ENCODE measurements around the gene MYH14. TPM values are rescaled to one million over a fixed set of nuclear protein-coding genes. Genes with fewer than 3 reads are reported as not detected.
A peak's percentile ranks its signal among the peaks of the same experiment; 100 is the strongest.

Gene MYH14
- total and polyA plus RNA-seq, 2 of the 8 experiments (the other 6 are each of a cell fraction or from before 2014, with no cell fraction given): 17.3 to 28.6 TPM

- peaks cover 3 to 9% (median 6%) of the 10 kb centered on the region in 4 experiments; a peak in 6 of 7 replicates for H3K27me3 ChIP-seq (replicated peaks in 1 of 4; ENCODE audit: control insufficient read depth in 3 of 4, extremely low read depth in 1 of 4, insufficient read depth in 3 of 4, low read length in 3 of 4)
- H2BK12ac ChIP-seq (ENCODE audit: low read depth, low read length): peak overlapping the region; percentile 99
- no peaks in the 10 kb centered on the region; the same call in 1 of the 2 replicates for H3K79me1 ChIP-seq (ENCODE audit: low read depth, low read length)
- ChIA-PET CTCF (ENCODE audit: partially characterized antibody) (interaction anchor here (0.6 to 1.6 kb wide), 7 partner anchors 11 to 337 kb away, joined by 3 to 4 read pairs (median 3); no protein-coding TSS in a partner anchor), POLR2A (ENCODE audit: partially characterized antibody) (interaction anchor here (0.6 to 2.8 kb wide), 18 partner anchors 9 to 154 kb away, joined by 3 to 17 read pairs (median 4); partner anchors contain the start of gene POLD1)
- DNase-seq (ENCODE audit: low read depth in 1 of 2, low spot score in 2 of 2) (peak in 1 of 2 experiments; percentile 66), FAIRE-seq (no peak)
- no peak overlapping the region for H2AFZ ChIP-seq (ENCODE audit: low read length)
- peak overlapping the region; percentile 54 for H4K8ac ChIP-seq (ENCODE audit: extremely low read depth, insufficient read depth, low read length)
- peak overlapping the region; percentile 69; the same call in 1 of the 2 replicates for H2AK5ac ChIP-seq (ENCODE audit: low read depth, low read length)
- peak overlapping the region; percentile 98; the same call in 1 of the 2 replicates for H2BK15ac ChIP-seq (ENCODE audit: low read length)
- peak overlapping the region; percentile 55; the same call in 1 of the 2 replicates for H2BK20ac ChIP-seq (ENCODE audit: low read length)
- peak overlapping the region; percentile 74 to 96 (median 86) for H3K4me3 ChIP-seq (ENCODE audit: extremely low read depth in 1 of 4, insufficient read depth in 2 of 4, low read depth in 3 of 4, low read length in 4 of 4)
- H3K9me3 ChIP-seq (ENCODE audit: insufficient read depth in 2 of 2, low read depth in 1 of 2, low read length in 1 of 2): no peaks in the 10 kb centered on the region
- 4% methylated on average over 18 of the region's 20 CpGs; no CpG with 5 or more reads in 1 of the 2 experiments for WGBS, 2 experiments (ENCODE audit: extremely low coverage in 1 of 2, insufficient coverage in 1 of 2, insufficient read length in 1 of 2, insufficient replicate concordance in 2 of 2, low coverage in 1 of 2, low lambda C conversion rate in 2 of 2, missing lambda C conversion rate in 1 of 2)
- peaks cover 34% of the 10 kb centered on the region for H3K23me2 ChIP-seq (ENCODE audit: low read depth, low read length)
- peaks cover 1 to 4% of the 10 kb centered on the region in 2 experiments for H4K20me1 ChIP-seq (replicated peaks in 1 of 2; ENCODE audit: control insufficient read depth in 1 of 2, insufficient read depth in 2 of 2, low read length in 2 of 2)
- H4K5ac ChIP-seq (ENCODE audit: insufficient read length, low read depth, low read length): peak overlapping the region; percentile 94
- H2BK120ac ChIP-seq (replicated peaks; ENCODE audit: low read depth, low read length): peak overlapping the region; percentile 96
- peak overlapping the region; percentile 55 to 92 (median 90) for H3K9ac ChIP-seq (replicated peaks in 1 of 4; ENCODE audit: extremely low read depth in 1 of 4, low read depth in 3 of 4, low read length in 3 of 4)
- H3K4ac ChIP-seq (replicated peaks; ENCODE audit: insufficient read length, low read depth, low read length): peak overlapping the region; percentile 94
- H3K56ac ChIP-seq (replicated peaks; ENCODE audit: insufficient read length, low read depth, low read length): peak overlapping the region; percentile 81
- H3K36me3 ChIP-seq (ENCODE audit: control insufficient read depth in 2 of 4, insufficient read depth in 4 of 4, low read length in 3 of 4): no peaks in the 10 kb centered on the region
- peak overlapping the region; percentile 97 for H2BK5ac ChIP-seq (ENCODE audit: low read depth, low read length)
- no peak overlapping the region for H3K23ac ChIP-seq (ENCODE audit: insufficient read length)
- H3K79me2 ChIP-seq (ENCODE audit: control insufficient read depth in 1 of 2, insufficient read depth in 2 of 2, low read length in 2 of 2): peaks cover 3 to 6% of the 10 kb centered on the region in 2 experiments; a peak in 2 of 4 replicates
- no peak overlapping the region for H3K14ac ChIP-seq (ENCODE audit: insufficient read length)
- peaks cover 2 to 25% (median 14%) of the 10 kb centered on the region in 4 experiments for H3K4me1 ChIP-seq (replicated peaks in 1 of 4; ENCODE audit: control insufficient read depth in 3 of 4, insufficient read depth in 4 of 4, low read length in 3 of 4)
- H3K4me2 ChIP-seq (ENCODE audit: insufficient read depth in 1 of 2, low read depth in 2 of 2, low read length in 2 of 2): peak overlapping the region; percentile 75 to 98
- H3K18ac ChIP-seq (ENCODE audit: extremely low read depth, low read length): peak overlapping the region; percentile 84
- peak overlapping the region; percentile 95 for H3K27ac ChIP-seq (ENCODE audit: low read depth, low read length)
- peak overlapping the region; percentile 90 for H4K91ac ChIP-seq (replicated peaks; ENCODE audit: insufficient read length, low read length)
- peak; percentile 78 for TF ChIP-seq TEAD4 (IDR thresholded peaks at IDR 0.05; ENCODE audit: low read depth, low read length)
- peak in 1 of 2 experiments; percentile 87; a peak in 1 of 3 replicates for TF ChIP-seq POLR2A (IDR thresholded peaks at IDR 0.05; ENCODE audit: control extremely low read depth in 1 of 2, low read depth in 2 of 2, low read length in 2 of 2)
- peak; percentile 73; the same call in 1 of the 2 replicates for TF ChIP-seq SP1 (IDR thresholded peaks at IDR 0.05; ENCODE audit: low read depth, low read length)
- no peak for TF ChIP-seq SRF (IDR thresholded peaks at IDR 0.05; ENCODE audit: low read depth, low read length)
- TF ChIP-seq MAX (IDR thresholded peaks at IDR 0.05): no peak
- TF ChIP-seq TAF1 (IDR thresholded peaks at IDR 0.05; ENCODE audit: low read depth, low read length): peak; percentile 62
- TF ChIP-seq YY1 (IDR thresholded peaks at IDR 0.05; ENCODE audit: low read depth, low read length): 0 out of 2 replicates have a peak, but pooled peaks have one; percentile 24
- peak in 1 of 2 experiments; percentile 33; a peak in 1 of 4 replicates for TF ChIP-seq SIN3A (conservative IDR thresholded peaks at IDR 0.05 in 1 of 2, IDR thresholded peaks at IDR 0.05 in 1 of 2; ENCODE audit: low read depth in 1 of 2, low read length in 2 of 2)
- TF ChIP-seq CHD1 (IDR thresholded peaks at IDR 0.05; ENCODE audit: low read depth, low read length): no peak
- peak; percentile 58 for TF ChIP-seq TAF7 (optimal IDR thresholded peaks at IDR 0.05; ENCODE audit: borderline replicate concordance, low read depth, low read length)
- no peak for TF ChIP-seq CBX8 (IDR thresholded peaks at IDR 0.05; ENCODE audit: borderline replicate concordance, low read depth, low read length)
These were observed 129.0 kb downstream of the MYH14 start for GRCh38 chr19:50332244-50333038.
